KBM-7 (cell line): ENCODE results near the gene FBXL13.
"Not testable (repeated sequence)": the region's sequence is repeated elsewhere in the genome, so short reads cannot be mapped to it uniquely, and the experiment has no call there.

Experiments used
- DNase-seq: peaks from one replicate; pipeline ENCODE4 v3.0.0-alpha.2; 2015
- in situ Hi-C: fragments of 300-500 bp; cut with MboI; formaldehyde crosslinking; loops from 2 replicates; pipeline ENCODE4 v1.14.3; 2020; ENCODE audit warnings: low sequenced_read_pairs, low pct_unique_long_range_greater_than_20kb, mixed read lengths

The FBXL13 gene

GRCh38 chr7:102849538-102849937 is 225.1 kb downstream of the FBXL13 start:
- no peak for DNase-seq
- in situ Hi-C loops = no loop called here

DNA sequence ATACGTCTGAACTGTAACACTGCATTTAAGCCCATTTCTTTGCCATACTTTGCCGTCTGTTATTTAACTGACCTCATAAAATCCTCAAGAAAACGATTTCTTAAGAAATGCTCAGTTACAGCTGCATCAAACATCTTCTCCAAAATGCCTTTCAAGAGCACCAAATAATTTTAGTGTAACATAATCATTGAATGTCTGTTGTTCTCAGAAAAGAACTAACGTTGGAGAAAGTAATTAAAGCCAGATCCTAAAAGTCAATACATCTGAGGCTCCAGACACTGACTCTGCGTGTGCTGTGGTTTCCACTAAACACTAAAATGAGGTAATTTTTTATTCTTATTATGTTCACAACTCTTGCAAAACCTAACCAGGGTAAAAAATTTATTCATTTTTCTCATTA is 225.5 kb downstream of the FBXL13 start:
- DNase-seq = no peak
- in situ Hi-C loops = no loop called here

DNA sequence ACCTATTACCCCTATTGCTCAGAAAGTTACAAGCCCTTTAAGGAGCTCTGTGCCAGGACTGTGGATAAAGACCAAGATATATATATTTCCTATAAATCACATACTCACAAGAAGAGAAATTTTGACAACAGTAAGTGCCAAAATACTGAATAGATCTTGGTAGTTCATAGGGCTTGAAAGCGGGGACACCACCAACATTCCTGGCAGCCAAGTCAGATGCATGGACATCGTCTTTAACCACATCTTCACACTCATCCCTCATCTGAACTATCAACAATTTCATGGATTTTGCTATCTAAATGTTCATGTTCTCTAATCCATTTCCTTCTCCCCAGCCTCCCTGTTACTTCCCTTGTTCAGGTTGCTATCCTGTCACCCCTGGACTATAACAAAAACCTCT is 229.2 kb downstream of the FBXL13 start:
- DNase-seq = no peak
- in situ Hi-C loops = no loop called here

DNA sequence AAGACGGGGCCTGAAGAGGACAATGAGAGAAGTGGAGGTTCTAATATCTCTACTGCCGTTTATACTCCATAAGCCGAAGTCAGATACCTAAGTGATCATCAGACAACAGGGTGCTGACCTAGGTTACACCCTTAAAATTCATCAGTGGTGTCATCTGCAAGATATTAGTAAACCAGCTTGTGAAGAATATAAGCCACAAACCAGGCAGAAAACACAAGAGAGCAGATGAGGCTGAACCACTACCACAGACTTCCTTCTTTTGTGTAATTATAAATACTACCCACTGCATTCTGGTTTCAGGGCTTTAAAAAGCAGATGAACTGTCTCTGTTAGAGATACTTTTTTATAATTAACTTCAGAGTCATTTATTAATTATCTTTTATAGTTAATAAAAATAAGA is 230.7 kb downstream of the FBXL13 start:
- peak; percentile 28 for DNase-seq
- in situ Hi-C loops = no loop called here

- in situ Hi-C loops = no loop called here
- DNase-seq = no peak
These were observed 232.3 kb downstream of the FBXL13 start for GRCh38 chr7:102842284-102842683.

GRCh38 chr7:102841290-102841689 is 233.3 kb downstream of the FBXL13 start:
- in situ Hi-C loops = no loop called here
- DNase-seq = no peak

DNA sequence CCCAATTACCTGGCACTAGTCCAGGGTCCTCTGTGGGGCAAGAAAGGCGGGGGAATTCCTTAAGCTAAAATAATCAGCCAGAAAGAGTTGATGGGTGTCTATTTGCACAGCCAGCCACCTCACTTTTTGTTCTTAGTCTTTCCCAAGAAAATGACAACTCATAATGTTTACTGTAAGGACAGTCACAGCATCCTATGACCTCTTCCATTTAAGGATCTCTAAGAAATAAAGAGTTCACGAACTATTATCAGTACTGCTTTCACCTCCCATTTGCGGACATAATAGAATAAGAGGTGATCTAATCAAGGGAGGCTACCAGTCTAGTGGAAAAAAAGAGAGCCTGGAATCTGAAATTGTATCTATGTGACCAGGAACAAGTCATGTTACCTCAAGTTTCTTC is 234.2 kb downstream of the FBXL13 start:
- no peak for DNase-seq
- in situ Hi-C loops = no loop called here

DNA sequence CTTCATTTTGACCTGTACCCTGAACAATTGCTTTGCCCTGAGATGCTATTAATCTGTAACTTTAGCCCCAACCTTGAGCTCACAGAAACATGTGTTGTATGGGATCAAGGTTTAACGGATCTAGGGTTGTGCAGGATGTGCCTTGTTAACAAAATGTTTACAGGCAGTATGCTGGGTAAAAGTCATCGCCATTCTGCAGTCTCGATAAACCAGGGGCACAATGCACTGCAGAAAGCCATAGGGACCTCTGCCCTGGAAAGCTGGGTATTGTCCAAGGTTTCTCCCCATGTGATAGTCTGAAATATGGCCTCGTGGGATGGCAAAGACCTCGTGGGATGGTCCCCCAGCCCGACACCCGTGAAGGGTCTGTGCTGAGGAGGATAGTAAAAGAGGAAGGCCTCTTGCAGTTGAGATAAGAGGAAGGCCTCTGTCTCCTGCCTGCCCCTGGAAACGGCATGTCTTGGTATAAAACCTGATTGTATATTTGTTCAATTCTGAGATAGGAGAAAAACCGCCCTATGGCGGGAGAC is 236.0 kb downstream of the FBXL13 start:
- in situ Hi-C loops, DNase-seq: not testable (repeated sequence)

- no peak for DNase-seq
- in situ Hi-C loops = no loop called here
These were observed 236.8 kb downstream of the FBXL13 start for GRCh38 chr7:102837802-102838201.

DNA sequence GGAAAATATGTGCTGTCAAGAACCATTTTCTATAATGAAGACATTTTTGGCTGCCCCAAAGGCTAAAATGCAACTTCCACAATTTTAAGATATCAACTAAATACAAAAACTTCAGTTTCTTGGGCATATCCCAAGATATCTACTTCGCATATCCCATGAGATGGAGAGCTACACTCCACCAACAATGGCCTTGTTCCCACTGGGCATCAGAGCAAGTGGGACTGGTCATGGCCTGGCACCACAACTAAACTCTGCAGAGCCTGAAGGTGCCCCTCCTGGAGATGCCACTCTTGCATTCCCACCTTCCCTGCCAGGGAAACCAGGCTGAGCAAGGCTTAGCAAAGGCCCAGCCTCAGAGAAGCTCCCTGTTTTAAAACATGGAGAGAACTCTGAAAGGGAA is 237.6 kb downstream of the FBXL13 start:
- no peak for DNase-seq
- in situ Hi-C loops = no loop called here

- no peak for DNase-seq
- in situ Hi-C loops = no loop called here
These were observed 238.2 kb downstream of the FBXL13 start for GRCh38 chr7:102836191-102836919.

DNA sequence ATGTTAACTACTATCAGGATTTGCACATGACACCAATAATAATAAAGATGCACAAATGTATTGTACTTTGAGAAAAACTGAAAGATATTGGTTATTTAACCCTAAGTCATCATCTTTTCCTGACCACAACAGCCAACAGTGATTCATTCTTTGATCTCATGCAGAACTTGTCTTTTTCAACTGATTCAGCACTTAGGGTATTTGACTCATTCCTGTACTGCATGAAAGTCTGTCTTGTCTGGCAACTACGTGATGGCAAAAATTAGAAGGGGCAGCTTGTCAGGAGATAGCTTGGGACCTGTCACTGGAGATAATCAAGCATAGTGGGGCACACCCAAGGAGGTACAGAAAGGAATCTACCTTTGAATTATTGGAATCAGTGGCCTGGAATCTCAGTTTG is 239.6 kb downstream of the FBXL13 start:
- DNase-seq = no peak
- in situ Hi-C loops = no loop called here

- in situ Hi-C loops = no loop called here
- DNase-seq = no peak
These were observed 240.1 kb downstream of the FBXL13 start for GRCh38 chr7:102834466-102834865.

DNA sequence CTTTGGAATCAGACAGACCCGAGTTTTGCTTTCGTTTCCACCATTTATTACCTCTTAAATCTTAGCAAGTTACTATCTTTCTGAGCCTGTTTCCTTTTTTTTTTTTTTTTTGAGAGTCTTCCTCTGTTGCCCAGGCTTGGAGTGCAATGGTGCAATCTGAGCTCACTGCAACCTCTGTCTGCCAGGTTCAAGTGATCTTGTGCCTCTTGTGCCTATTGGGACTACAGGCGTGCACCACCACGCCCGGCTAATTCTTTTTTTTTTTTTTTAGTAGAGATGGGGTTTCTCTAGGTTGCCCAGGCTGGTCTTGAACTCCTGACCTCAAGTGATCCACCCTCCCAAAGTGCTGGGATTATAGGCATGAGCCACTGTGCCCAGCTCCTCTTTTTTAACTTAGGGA is 241.3 kb downstream of the FBXL13 start:
- in situ Hi-C loops = no loop called here
- no peak for DNase-seq

DNA sequence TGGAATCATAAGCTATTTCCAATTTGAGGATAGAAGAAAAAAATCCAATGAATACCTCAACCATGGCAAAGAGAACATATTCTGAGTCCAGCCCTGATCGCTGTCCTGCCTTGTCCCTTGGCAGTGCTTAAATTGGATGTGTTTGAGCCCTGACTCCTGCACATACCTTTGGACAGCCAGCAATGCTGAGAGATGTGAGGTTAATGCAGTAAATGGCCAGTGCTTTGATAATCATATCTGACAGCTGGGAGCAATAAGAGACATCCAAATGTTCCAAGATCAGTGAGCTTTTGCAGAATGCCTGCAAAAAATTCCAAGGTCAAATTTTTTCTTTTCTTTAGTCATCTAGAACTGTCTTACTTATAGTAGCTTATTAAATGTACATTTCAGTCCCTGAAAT is 241.9 kb downstream of the FBXL13 start:
- in situ Hi-C loops = no loop called here

DNA sequence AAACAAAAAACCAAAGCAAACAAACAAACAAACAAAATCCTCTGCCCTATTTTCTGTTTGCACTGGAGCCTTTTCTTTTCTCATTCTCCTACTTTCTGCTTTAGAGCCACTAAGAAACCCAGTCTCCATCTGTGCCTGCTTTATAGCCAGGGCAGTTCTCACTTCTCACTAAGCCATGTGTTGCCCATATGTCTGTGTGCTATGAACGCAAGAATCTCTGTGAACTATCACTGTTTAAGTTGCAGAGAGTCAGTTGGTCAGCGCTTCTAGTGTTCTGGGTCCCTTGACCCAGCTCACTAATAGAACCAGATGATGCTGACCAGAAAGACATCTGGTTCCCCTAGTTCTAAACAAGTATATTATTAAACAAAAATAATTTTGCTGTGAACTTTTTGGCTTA is 244.4 kb downstream of the FBXL13 start:
- DNase-seq = no peak
- in situ Hi-C loops = no loop called here

More for the DNA sequence above, 241.9 kb downstream of the FBXL13 start:
- DNase-seq = no peak

- DNase-seq = no peak
- in situ Hi-C loops = no loop called here
These were observed 245.5 kb downstream of the FBXL13 start for GRCh38 chr7:102829075-102829474.

DNA sequence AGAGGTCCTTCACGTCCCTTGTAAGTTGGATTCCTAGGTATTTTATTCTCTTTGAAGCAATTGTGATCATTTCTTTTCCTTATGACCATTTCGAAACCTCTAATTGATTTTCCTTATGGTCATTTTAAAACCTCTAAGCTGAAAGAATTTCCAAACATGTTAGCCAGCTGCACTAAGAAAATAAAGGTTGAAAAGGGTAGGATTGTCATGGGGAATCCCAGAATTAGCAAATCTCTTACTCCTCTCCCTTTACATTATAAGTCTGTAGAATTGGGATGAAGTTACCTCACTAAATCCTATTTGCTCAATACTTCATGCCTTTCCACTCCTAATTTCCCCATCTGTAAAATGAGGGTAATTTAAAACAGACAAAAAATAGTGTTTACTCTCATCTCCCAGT is 246.3 kb downstream of the FBXL13 start:
- DNase-seq = no peak
- in situ Hi-C loops = no loop called here

DNA sequence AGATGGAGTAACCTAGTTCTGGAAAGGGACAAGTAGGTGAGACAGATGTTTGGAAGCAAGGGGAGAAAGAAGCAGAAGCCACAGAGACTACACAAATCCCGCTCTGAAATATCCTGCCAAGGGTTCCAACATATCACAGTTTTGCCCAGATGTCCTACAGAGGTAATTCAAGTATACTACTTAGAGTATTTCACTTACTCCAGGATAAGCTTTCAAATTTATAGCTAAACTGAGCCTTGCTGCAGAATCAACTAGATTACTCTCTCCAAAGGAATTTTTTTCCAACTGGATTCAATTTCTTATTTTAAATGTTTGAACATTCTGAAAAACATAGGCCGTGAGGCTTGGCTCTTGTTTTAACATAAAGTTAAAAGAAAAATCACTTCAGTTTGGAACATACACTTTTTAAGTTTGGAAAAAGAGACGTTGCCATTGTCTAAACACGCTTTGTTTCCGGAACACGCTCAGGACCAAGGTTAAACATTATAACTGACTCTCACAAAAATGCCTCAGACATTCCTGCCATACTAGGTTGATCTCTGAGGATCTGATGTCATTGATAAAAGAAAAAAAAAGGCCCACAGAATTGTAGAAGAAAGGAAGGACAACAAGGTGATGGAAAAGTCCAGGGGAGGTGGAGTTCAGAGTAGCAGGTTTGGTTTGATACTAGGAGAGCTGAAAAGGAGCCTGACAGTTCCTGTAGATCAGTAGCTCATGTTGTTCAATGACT is 251.0 kb downstream of the FBXL13 start:
- in situ Hi-C loops = no loop called here
- no peak for DNase-seq

DNA sequence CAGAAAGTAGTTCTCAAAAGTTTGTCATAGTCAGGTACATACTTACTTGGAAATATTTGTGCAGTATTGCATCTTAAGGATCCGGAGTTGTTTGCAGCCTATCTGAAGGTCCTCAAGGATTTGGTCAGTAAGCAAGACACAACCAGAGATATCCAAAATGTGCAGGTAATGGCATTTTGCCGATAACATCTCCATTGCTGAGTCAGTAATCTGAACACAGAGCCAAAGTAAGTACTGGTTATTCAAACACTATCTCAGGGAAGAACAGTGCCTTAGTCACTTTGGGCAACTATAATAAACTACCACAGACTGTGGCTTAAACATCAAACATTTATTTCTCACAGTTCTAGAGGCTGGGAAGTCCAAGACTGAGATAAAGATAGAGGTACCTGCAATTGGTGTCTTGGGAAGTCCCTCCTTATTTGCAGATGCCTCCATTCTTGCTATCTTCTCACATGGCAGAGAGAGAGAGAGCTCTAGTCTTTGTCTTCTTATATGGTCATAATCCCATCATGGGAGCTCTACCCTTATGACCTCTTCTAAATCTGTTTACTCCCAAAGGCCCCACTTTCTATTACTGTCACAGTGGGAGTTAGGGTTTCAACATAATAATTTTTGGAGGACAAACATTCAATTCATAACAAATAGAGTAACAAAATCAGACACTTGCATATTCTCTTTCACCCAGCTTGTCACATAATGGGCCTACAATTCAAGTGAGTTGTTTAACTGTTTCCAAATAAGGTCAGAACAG is 252.4 kb downstream of the FBXL13 start:
- DNase-seq = no peak
- in situ Hi-C loops = no loop called here
